IMR-90 (cell line): ENCODE results near the gene RAB3C. TPM values are rescaled to one million over a fixed set of nuclear protein-coding genes. Genes with fewer than 3 reads are reported as not detected.
A peak's percentile ranks its signal among the peaks of the same experiment; 100 is the strongest.

Source experiments
- ATAC-seq: fragments of 200-7000 bp; cut with Tn5 transposase; 2 replicates; pipeline ENCODE4 v1.9.1; 2020; ENCODE audit warnings: low read depth, mild to moderate bottlenecking, moderate library complexity
- BruUV-seq: library from RNA; stranded (reverse); fragments of 400-500 nt; replicated peaks from 2 replicates; lab custom pipeline; 2021; lab: Mats Ljungman, UMichigan
- CTCF ChIA-PET: fragments of 300-600 bp; formaldehyde crosslinking; extraction: SDS; loops from one replicate; lab custom pipeline; 2021; ENCODE audit warnings: antibody characterized with exemption; lab: Yijun Ruan, JAX
- POLR2A ChIA-PET: fragments of 300-600 bp; sonication (Branson Sonifier 250); formaldehyde crosslinking; loops from one replicate; lab custom pipeline; 2022; ENCODE audit warnings: antibody characterized with exemption; ENCODE audit not compliant: unreplicated experiment; lab: Charles Lee
- DNase-seq: peaks from one replicate; pipeline ENCODE4 v3.0.0; 2013
- H2AFZ ChIP-seq: replicated peaks from 2 replicates; pipeline ENCODE3; 2013; ENCODE audit warnings: low read length, mild to moderate bottlenecking; ENCODE audit not compliant: poor library complexity
- H2AK5ac ChIP-seq: 2 replicates; pipeline ENCODE4 v1.6.1; 2013; ENCODE audit warnings: low read depth, low read length, inconsistent platforms
- H2AK9ac ChIP-seq: replicated peaks from 2 replicates; pipeline ENCODE3; 2013; ENCODE audit warnings: mild to moderate bottlenecking, low read depth, low read length, moderate library complexity; ENCODE audit not compliant: poor library complexity
- H2BK120ac ChIP-seq: 2 replicates; pipeline ENCODE4 v1.6.1; 2013; ENCODE audit warnings: low read depth, low read length, inconsistent platforms
- H2BK15ac ChIP-seq: 3 replicates; pipeline ENCODE4 v1.6.1; 2013; ENCODE audit warnings: low read depth, low read length, inconsistent platforms
- H2BK20ac ChIP-seq: 2 replicates; pipeline ENCODE4 v1.6.1; 2013; ENCODE audit warnings: low read depth, mild to moderate bottlenecking, inconsistent platforms, low read length, moderate library complexity
- H2BK5ac ChIP-seq: 2 replicates; pipeline ENCODE4 v1.6.1; 2013; ENCODE audit warnings: mild to moderate bottlenecking, low read depth, low read length, inconsistent platforms; ENCODE audit not compliant: poor library complexity, severe bottlenecking
- H3K14ac ChIP-seq: replicated peaks from 2 replicates; pipeline ENCODE4 v1.6.1; 2013; ENCODE audit warnings: low read depth, low read length, inconsistent platforms
- H3K18ac ChIP-seq: 2 replicates; pipeline ENCODE4 v1.6.1; 2013; ENCODE audit warnings: low read depth, low read length, control low read depth
- H3K23ac ChIP-seq: 2 replicates; pipeline ENCODE4 v1.6.1; 2013; ENCODE audit warnings: low read depth, low read length, inconsistent platforms
- H3K27ac ChIP-seq: 2 replicates; pipeline ENCODE4 v1.5.1; 2013; ENCODE audit warnings: mild to moderate bottlenecking, control low read depth, low read length; ENCODE audit not compliant: insufficient read depth
- H3K27me3 ChIP-seq: 2 replicates; pipeline ENCODE4 v1.6.1; 2013; ENCODE audit warnings: low read length; ENCODE audit not compliant: control insufficient read depth, insufficient read depth
- H3K36me3 ChIP-seq: 2 replicates; pipeline ENCODE4 v1.6.1; 2013; ENCODE audit warnings: low read length, mixed read lengths; ENCODE audit not compliant: control insufficient read depth, insufficient read depth
- H3K4ac ChIP-seq: 2 replicates; pipeline ENCODE4 v1.6.1; 2013; ENCODE audit warnings: low read depth, low read length, inconsistent platforms
- H3K4me1 ChIP-seq: 2 replicates; pipeline ENCODE4 v1.6.1; 2013; ENCODE audit warnings: low read length, mixed read lengths; ENCODE audit not compliant: control insufficient read depth, insufficient read depth
- H3K4me2 ChIP-seq: 2 replicates; pipeline ENCODE4 v1.6.1; 2013; ENCODE audit warnings: low read depth, mild to moderate bottlenecking, control low read depth, low read length, moderate library complexity
- H3K4me3 ChIP-seq: 2 replicates; pipeline ENCODE4 v1.5.1; 2013; ENCODE audit warnings: low read depth, mild to moderate bottlenecking, control low read depth, low read length, moderate library complexity; ENCODE audit not compliant: insufficient read depth
- H3K56ac ChIP-seq: 2 replicates; pipeline ENCODE4 v1.6.1; 2013; ENCODE audit warnings: low read length, inconsistent platforms; ENCODE audit not compliant: insufficient read depth; ENCODE audit errors: extremely low read depth
- H3K79me1 ChIP-seq, 2 experiments: 2 replicates each; pipeline ENCODE4 v1.6.1; 2013; ENCODE audit warnings: low read length in 2 of 2, inconsistent platforms in 1 of 2, low read depth in 1 of 2
- H3K9ac ChIP-seq: 2 replicates; pipeline ENCODE4 v1.6.1; 2013; ENCODE audit warnings: low read depth, low read length, control low read depth
- H3K9me1 ChIP-seq: 2 replicates; pipeline ENCODE4 v1.6.1; 2013; ENCODE audit warnings: low read length, inconsistent platforms; ENCODE audit not compliant: insufficient read depth
- H3K9me3 ChIP-seq: 2 replicates; pipeline ENCODE4 v1.6.1; 2013; ENCODE audit warnings: low read length; ENCODE audit not compliant: control insufficient read depth, insufficient read depth
- H4K20me1 ChIP-seq: 2 replicates; pipeline ENCODE4 v1.6.1; 2013; ENCODE audit warnings: low read length, inconsistent platforms; ENCODE audit not compliant: insufficient read depth
- H4K5ac ChIP-seq: 2 replicates; pipeline ENCODE4 v1.6.1; 2013; ENCODE audit warnings: mild to moderate bottlenecking, low read depth, low read length, control low read depth
- H4K8ac ChIP-seq, 2 experiments: 2 replicates each; pipeline ENCODE4 v1.6.1; 2013; ENCODE audit warnings: low read depth in 2 of 2, low read length in 2 of 2, control low read depth in 1 of 2, inconsistent platforms in 1 of 2
- H4K91ac ChIP-seq: 2 replicates; pipeline ENCODE4 v1.6.1; 2013; ENCODE audit warnings: low read depth, low read length, inconsistent platforms; ENCODE audit not compliant: insufficient read depth
- BHLHE40 ChIP-seq: fragments of 150-350 bp; IDR thresholded peaks from 2 replicates; pipeline ENCODE4 v1.6.1; 2016; ENCODE audit warnings: mild to moderate bottlenecking, low read depth, low read length
- CHD1 ChIP-seq: IDR thresholded peaks from 2 replicates; pipeline ENCODE4 v1.6.1; 2012; ENCODE audit warnings: low read depth, low read length, improper control_type of control experiment
- FOS ChIP-seq: fragments of 150-350 bp; IDR thresholded peaks from 2 replicates; pipeline ENCODE4 v1.6.1; 2016; ENCODE audit warnings: low read depth, low read length
- RCOR1 ChIP-seq: IDR thresholded peaks from 2 replicates; pipeline ENCODE4 v1.6.1; 2012; ENCODE audit warnings: mild to moderate bottlenecking, low read length, improper control_type of control experiment; ENCODE audit not compliant: insufficient replicate concordance
- RFX5 ChIP-seq: IDR thresholded peaks from 2 replicates; pipeline ENCODE4 v1.8.0; 2012; ENCODE audit warnings: low read depth, mild to moderate bottlenecking, low read length, moderate library complexity
- WGBS, 2 experiments: methylation state at CpG; one replicate each; pipeline versions ENCODE4 v1.1.5 to v1.1.7; 2013; ENCODE audit warnings: missing lambda C conversion rate in 2 of 2; ENCODE audit not compliant: insufficient read length in 1 of 2; ENCODE audit errors: extremely low coverage in 2 of 2; 5-methylcytosine and 5-hydroxymethylcytosine counted together
- dilution Hi-C: fragments of 300-500 bp; cut with HindIII; formaldehyde crosslinking; loops from one replicate; pipeline ENCODE4 v1.14.3; 2018; ENCODE audit warnings: low sequenced_read_pairs; ENCODE audit not compliant: unreplicated experiment
- in situ Hi-C: fragments of 300-500 bp; cut with MboI; formaldehyde crosslinking; loops from 3 replicates; pipeline ENCODE4 v1.14.3; 2019; ENCODE audit warnings: low sequenced_read_pairs, inconsistent platforms, mixed read lengths
- intact Hi-C: fragments of 100-400 bp; cut with micrococcal nuclease; formaldehyde crosslinking; loops from 2 replicates; pipeline ENCODE4 v1.10.0; 2022
- polyA plus RNA-seq, 3 experiments: library from polyadenylated mRNA; depleted of rRNA; stranded (reverse); fragments of >200 nt; gene quantifications; 2 replicates each; pipeline ENCODE4 v1.2.3, GENCODE V29; 2012; ENCODE audit warnings: low replicate concordance in 1 of 3
- total RNA-seq: library from RNA; depleted of rRNA; stranded (reverse); fragments of >200 nt; gene quantifications from 2 replicates; pipeline ENCODE4 v1.2.3, GENCODE V29; 2012
- TF ChIP-seq, protein P1 (sequence below): conservative IDR thresholded peaks from 2 replicates; pipeline ENCODE4 v1.5.1; 2012; ENCODE audit warnings: mild to moderate bottlenecking, low read depth, low read length, improper control_type of control experiment

RAB3C gene
- total and polyA plus RNA-seq, 2 of the 4 experiments (the other 2 are of a cell fraction), result not detected

GRCh38 chr5:58887721-58888409 lies 305.0 kb downstream of the RAB3C start:
- intact Hi-C loops, result loop anchor here (2.0 kb wide), 1 partner anchor 493 kb away; no protein-coding TSS in a partner anchor
- H3K23ac ChIP-seq, result no peak overlapping the region
- H2BK5ac ChIP-seq, result no peak overlapping the region
- ChIA-PET CTCF (interaction anchor here (2.4 kb wide), 1 partner anchor 120 kb away, joined by 5 read pairs; no protein-coding TSS in a partner anchor), POLR2A (no interaction called here)
- H3K79me1 ChIP-seq, result no peaks in the 10 kb centered on the region
- TF ChIP-seq FOS (no peak), BHLHE40 (no peak), RFX5 (no peak), CHD1 (no peak), RCOR1 (no peak)
- TF ChIP-seq, protein P1, sequence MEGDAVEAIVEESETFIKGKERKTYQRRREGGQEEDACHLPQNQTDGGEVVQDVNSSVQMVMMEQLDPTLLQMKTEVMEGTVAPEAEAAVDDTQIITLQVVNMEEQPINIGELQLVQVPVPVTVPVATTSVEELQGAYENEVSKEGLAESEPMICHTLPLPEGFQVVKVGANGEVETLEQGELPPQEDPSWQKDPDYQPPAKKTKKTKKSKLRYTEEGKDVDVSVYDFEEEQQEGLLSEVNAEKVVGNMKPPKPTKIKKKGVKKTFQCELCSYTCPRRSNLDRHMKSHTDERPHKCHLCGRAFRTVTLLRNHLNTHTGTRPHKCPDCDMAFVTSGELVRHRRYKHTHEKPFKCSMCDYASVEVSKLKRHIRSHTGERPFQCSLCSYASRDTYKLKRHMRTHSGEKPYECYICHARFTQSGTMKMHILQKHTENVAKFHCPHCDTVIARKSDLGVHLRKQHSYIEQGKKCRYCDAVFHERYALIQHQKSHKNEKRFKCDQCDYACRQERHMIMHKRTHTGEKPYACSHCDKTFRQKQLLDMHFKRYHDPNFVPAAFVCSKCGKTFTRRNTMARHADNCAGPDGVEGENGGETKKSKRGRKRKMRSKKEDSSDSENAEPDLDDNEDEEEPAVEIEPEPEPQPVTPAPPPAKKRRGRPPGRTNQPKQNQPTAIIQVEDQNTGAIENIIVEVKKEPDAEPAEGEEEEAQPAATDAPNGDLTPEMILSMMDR, result no peak
- no peak overlapping the region for H3K14ac ChIP-seq
- H3K56ac ChIP-seq, result no peak overlapping the region
- H2BK120ac ChIP-seq, result no peak overlapping the region
- no peaks in the 10 kb centered on the region for H3K36me3 ChIP-seq
- H4K20me1 ChIP-seq, result no peaks in the 10 kb centered on the region
- no peak overlapping the region for H3K4me3 ChIP-seq
- no peak overlapping the region for H3K18ac ChIP-seq
- ATAC-seq (no peak), DNase-seq (peak; percentile 11)
- no peak overlapping the region for H2AK5ac ChIP-seq
- no peak overlapping the region for H3K4me2 ChIP-seq
- no peaks in the 10 kb centered on the region for H3K9me1 ChIP-seq
- 46% methylated on average over 4 of the region's 7 CpGs; no CpG with 5 or more reads in 1 of the 2 experiments for WGBS, 2 experiments
- peak overlapping the region; percentile 62 for H2AFZ ChIP-seq
- H4K5ac ChIP-seq, result no peak overlapping the region
- no peak overlapping the region; the same call in 2 of the 3 replicates for H2BK15ac ChIP-seq
- no TSS peak for BruUV-seq
- no peaks in the 10 kb centered on the region for H3K27me3 ChIP-seq
- no peaks in the 10 kb centered on the region for H3K9me3 ChIP-seq
- H2AK9ac ChIP-seq, result no peak overlapping the region
- no peak overlapping the region for H4K8ac ChIP-seq
- in situ Hi-C loops, result loop anchor here (5.0 to 25.0 kb wide), 2 partner anchors 289 to 474 kb away; no protein-coding TSS in a partner anchor
- H3K9ac ChIP-seq, result no peak overlapping the region
- no peak overlapping the region for H3K27ac ChIP-seq
- no peak overlapping the region for H2BK20ac ChIP-seq
- no peak overlapping the region; the same call in 1 of the 2 replicates for H4K91ac ChIP-seq
- peaks cover 8% of the 10 kb centered on the region; the same call in 1 of the 2 replicates for H3K4me1 ChIP-seq
- H3K4ac ChIP-seq, result no peak overlapping the region
- dilution Hi-C loops, result no loop called here
